ENCODE results near the gene MYH14.
A peak's percentile ranks its signal among the peaks of the same experiment; 100 is the strongest.
"Not testable (repeated sequence)": the region's sequence is repeated elsewhere in the genome, so short reads cannot be mapped to it uniquely, and the experiment has no call there.

MYH14 gene

DNA sequence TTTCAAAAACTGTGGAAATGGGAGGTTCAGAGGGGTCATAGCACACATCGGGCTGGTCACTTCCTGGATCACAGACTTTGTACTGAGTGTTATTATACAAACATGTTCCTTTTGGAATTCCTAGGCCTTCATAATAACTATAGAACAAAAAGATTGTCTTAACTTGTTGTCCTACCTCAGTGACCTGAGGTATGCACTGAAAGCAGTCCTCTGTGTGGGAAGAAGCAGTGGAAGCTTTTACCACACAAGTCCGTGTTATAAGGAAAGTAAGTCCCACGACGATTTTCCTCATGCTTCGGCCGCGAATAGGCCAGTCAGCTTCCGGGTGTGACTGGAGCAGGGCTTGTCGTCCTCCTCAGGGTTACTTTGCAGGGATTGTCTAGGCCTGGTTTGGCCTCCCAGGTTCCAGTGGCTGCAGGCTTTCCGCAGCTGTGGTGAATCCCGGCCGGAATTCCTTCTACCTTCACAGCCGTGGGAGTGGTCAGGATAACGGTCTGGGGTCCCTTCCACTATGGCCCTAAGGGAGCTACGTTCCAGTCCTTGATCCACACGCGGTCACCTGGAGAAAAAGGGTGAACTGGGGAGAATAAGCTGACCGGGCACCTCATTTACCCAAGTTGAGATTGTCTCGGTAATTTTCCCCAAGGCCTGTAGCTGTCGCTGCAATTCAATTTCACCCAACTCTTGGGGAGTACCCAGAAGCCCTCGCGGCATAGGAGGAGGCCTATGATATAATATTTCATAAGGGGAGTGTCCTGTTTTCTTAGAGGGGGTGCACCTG, 146.0 kb downstream of the MYH14 start:
- H3K4me3 Mint-ChIP-seq: no peak overlapping the region
- peaks cover 5% of the 10 kb centered on the region for H3K27me3 Mint-ChIP-seq (ENCODE audit: low read depth)
- TF ChIP-seq, protein P1, sequence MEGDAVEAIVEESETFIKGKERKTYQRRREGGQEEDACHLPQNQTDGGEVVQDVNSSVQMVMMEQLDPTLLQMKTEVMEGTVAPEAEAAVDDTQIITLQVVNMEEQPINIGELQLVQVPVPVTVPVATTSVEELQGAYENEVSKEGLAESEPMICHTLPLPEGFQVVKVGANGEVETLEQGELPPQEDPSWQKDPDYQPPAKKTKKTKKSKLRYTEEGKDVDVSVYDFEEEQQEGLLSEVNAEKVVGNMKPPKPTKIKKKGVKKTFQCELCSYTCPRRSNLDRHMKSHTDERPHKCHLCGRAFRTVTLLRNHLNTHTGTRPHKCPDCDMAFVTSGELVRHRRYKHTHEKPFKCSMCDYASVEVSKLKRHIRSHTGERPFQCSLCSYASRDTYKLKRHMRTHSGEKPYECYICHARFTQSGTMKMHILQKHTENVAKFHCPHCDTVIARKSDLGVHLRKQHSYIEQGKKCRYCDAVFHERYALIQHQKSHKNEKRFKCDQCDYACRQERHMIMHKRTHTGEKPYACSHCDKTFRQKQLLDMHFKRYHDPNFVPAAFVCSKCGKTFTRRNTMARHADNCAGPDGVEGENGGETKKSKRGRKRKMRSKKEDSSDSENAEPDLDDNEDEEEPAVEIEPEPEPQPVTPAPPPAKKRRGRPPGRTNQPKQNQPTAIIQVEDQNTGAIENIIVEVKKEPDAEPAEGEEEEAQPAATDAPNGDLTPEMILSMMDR (IDR thresholded peaks at IDR 0.05; ENCODE audit: unreplicated experiment in 3 of 3): peak in 2 of 3 experiments; percentile 12 to 15
- H3K4me1 Mint-ChIP-seq: peaks cover 28% of the 10 kb centered on the region
- peaks cover 22% of the 10 kb centered on the region for H3K36me3 Mint-ChIP-seq (ENCODE audit: low read depth)
- H3K27ac Mint-ChIP-seq: peak overlapping the region; percentile 95 to 98 (median 98)
- H3K9me3 Mint-ChIP-seq: peaks cover 12% of the 10 kb centered on the region

DNA sequence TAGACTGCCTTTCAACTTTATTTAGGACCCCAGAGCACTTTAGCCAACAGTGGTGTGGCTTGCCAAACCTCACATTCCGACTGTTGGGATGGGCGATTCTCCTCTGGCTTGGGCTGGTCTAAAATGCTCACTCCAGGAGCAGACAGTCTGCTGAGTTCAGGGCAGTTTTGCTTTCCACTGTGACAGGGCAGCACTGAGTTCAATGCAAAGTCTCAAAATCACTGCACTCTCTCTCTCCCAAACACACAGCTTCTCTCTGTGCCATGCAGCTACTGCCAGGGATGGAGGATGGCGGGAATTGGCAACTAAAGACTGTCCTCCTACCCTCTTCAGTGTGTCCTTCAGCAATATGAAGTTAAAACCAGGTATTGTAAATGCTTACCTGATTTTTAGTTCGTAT, 148.8 kb downstream of the MYH14 start:
- Mint-ChIP-seq H3K9me3 (no peaks in the 10 kb centered on the region), H3K27ac (peak overlapping the region in 1 of 3 experiments; percentile 98), H3K4me1 (peaks cover 21% of the 10 kb centered on the region), H3K36me3 (ENCODE audit: low read depth) (peaks cover 3% of the 10 kb centered on the region), H3K27me3 (ENCODE audit: low read depth) (no peaks in the 10 kb centered on the region), H3K4me3 (no peak overlapping the region)
- TF ChIP-seq, protein P1 (IDR thresholded peaks at IDR 0.05; ENCODE audit: unreplicated experiment in 3 of 3): no peak

DNA sequence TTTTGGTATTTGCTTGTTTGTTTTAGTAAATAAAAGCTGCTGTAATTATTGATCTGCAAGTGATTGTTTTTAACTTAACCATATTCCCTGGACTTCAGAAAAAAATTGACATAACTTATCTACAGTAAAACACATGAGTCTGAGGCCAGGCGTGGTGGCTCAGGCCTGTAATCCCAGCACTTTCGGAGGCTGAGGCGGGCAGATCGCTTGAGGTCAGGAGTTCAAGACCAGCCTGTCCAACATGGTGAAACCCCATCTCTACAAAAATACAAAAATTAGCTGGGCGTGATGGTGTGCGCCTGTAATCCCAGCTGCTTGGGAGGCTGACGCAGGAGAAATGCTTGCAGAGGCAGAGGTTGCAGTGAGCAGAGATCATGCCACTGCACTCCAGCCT, 150.1 kb downstream of the MYH14 start:
- H3K9me3 Mint-ChIP-seq; H3K4me3 Mint-ChIP-seq; H3K27ac Mint-ChIP-seq; H3K4me1 Mint-ChIP-seq; H3K27me3 Mint-ChIP-seq (ENCODE audit: low read depth); H3K36me3 Mint-ChIP-seq (ENCODE audit: low read depth): not testable (repeated sequence)

DNA sequence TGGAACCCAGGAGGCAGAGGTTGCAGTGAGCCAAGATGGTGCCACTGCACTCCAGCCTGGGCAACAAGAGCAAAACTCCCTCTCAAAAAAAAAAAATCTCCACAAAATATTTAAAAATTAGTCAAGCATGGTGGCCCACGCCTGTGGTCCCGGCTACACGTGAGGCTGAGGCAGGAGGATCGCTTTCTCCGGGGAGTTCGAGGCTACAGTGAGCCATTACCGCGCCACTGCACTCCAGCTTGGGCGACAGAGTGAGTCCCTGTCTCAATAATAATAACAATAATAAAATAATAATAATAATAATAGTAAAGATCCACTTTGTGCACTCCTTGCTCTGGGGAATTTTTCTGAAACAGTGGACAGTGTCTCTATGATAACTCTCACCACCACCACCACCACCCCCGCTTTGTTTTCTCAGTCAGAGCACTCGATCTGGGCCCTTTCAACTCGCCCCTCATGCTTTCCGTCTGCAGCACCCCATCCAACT, 153.3 kb downstream of the MYH14 start:
- TF ChIP-seq, protein P1 (IDR thresholded peaks at IDR 0.05; ENCODE audit: unreplicated experiment in 3 of 3): no peak
- Mint-ChIP-seq H3K9me3 (no peaks in the 10 kb centered on the region), H3K27ac (no peak overlapping the region), H3K4me1 (no peaks in the 10 kb centered on the region), H3K27me3 (ENCODE audit: low read depth) (no peaks in the 10 kb centered on the region), H3K36me3 (ENCODE audit: low read depth) (peaks cover 9% of the 10 kb centered on the region), H3K4me3 (no peak overlapping the region)

DNA sequence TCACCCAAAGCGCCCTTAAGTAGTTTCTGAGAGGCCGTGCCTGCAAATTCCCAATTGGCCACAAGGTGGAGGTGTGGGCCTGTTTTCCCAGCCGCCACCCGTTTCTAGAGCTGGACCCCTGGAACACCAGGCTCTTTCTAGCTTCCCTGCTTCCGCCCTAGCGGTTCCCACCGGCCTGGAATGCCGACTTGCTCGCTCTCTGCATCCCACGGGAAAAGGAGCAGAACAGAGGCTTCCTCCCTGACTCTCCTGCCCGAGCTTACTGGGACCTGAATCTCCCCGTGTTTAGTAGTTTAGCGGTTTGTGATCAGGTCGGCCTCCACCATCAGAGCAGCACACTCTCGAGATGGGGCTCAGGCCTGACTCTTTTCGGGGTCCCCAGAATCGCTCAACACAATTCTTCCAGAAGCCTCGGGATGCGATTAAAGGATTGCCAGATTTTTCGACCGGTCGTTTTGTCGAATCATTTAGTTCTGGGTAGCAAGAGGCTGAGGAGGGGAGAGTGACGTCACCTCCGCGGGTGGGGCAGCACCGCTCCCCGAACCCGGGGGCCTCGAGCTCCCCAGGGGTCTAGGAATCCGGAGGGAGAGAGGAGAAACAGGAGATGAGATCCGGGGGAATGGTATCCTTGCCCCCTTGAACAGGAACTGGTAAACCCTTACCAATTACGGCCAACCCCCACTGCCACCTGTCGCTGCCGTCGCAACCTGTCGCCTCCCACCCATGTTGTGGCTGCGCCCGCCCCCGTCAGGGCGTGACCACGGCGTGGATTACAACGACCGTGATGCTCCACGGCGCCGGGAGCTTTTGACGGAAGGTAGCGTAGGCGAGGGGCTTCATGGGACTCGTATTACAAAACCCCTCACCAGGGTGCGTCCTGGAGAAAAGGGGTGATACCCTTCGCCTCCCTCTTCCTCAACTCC, 154.0 kb downstream of the MYH14 start:
- no peaks in the 10 kb centered on the region for H3K4me1 Mint-ChIP-seq
- H3K36me3 Mint-ChIP-seq (ENCODE audit: low read depth): peaks cover 9% of the 10 kb centered on the region
- H3K27ac Mint-ChIP-seq: no peak overlapping the region
- no peak overlapping the region for H3K4me3 Mint-ChIP-seq
- H3K27me3 Mint-ChIP-seq (ENCODE audit: low read depth): no peaks in the 10 kb centered on the region
- TF ChIP-seq, protein P1 (IDR thresholded peaks at IDR 0.05; ENCODE audit: unreplicated experiment in 3 of 3): peak; percentile 70 to 79 (median 74)
- no peaks in the 10 kb centered on the region for H3K9me3 Mint-ChIP-seq
